Smooth muscle cell (in vitro differentiated cells): ENCODE data around the gene DENND5B. TPM values are rescaled to one million over a fixed set of nuclear protein-coding genes. Genes with fewer than 3 reads are reported as not detected.

Experiments
- DNase-seq: peaks from one replicate; lab custom pipeline; 2025; ENCODE audit not compliant: unreplicated experiment; lab: John Stamatoyannopoulos, UW
- H2AFZ ChIP-seq: fragments of 200-600 bp; sonication (generic); 2 replicates; pipeline ENCODE4 v1.6.0; 2016; ENCODE audit warnings: antibody characterized with exemption, low read depth, mild to moderate bottlenecking
- H3F3A ChIP-seq: fragments of 200-600 bp; sonication (generic); 2 replicates; pipeline ENCODE4 v1.6.0; 2017; ENCODE audit warnings: antibody characterized with exemption, low read depth
- H3K27ac ChIP-seq: fragments of 200-600 bp; sonication (generic); 2 replicates; pipeline ENCODE4 v1.5.1; 2016; ENCODE audit warnings: low read depth, mild to moderate bottlenecking
- H3K27me3 ChIP-seq: fragments of 200-600 bp; sonication (generic); 2 replicates; pipeline ENCODE4 v1.6.1; 2016; ENCODE audit warnings: low read depth, mild to moderate bottlenecking
- H3K36me3 ChIP-seq: fragments of 200-600 bp; sonication (generic); 2 replicates; pipeline ENCODE4 v1.5.1; 2016; ENCODE audit warnings: low read depth
- H3K4me1 ChIP-seq: fragments of 200-600 bp; sonication (generic); 2 replicates; pipeline ENCODE4 v1.5.1; 2016; ENCODE audit warnings: low read depth
- H3K4me2 ChIP-seq: fragments of 200-600 bp; sonication (generic); 2 replicates; pipeline ENCODE4 v1.6.0; 2016; ENCODE audit warnings: mild to moderate bottlenecking
- H3K4me3 ChIP-seq: fragments of 200-600 bp; sonication (generic); 2 replicates; pipeline ENCODE4 v1.5.1; 2016; ENCODE audit warnings: mild to moderate bottlenecking
- H3K79me2 ChIP-seq: fragments of 200-600 bp; sonication (generic); 2 replicates; pipeline ENCODE4 v1.6.0; 2016; ENCODE audit warnings: low read depth, mild to moderate bottlenecking
- H3K9ac ChIP-seq: fragments of 200-600 bp; sonication (generic); 2 replicates; pipeline ENCODE4 v1.6.0; 2016; ENCODE audit warnings: low read depth
- H3K9me3 ChIP-seq: fragments of 200-600 bp; sonication (generic); replicated peaks from 2 replicates; pipeline ENCODE4 v1.5.1; 2016; ENCODE audit warnings: low read depth
- H4K20me1 ChIP-seq: fragments of 200-600 bp; sonication (generic); 2 replicates; pipeline ENCODE4 v1.6.0; 2016; ENCODE audit warnings: low read depth
- CTCF ChIP-seq: fragments of 200-600 bp; sonication (generic); IDR thresholded peaks from 2 replicates; pipeline ENCODE4 v1.5.1; 2017; ENCODE audit warnings: borderline replicate concordance, mild to moderate bottlenecking, antibody characterized with exemption; ENCODE audit not compliant: insufficient read depth, poor library complexity, severe bottlenecking
- WGBS: methylation state at CpG from one replicate; pipeline ENCODE4 v1.1.7; 2016; ENCODE audit warnings: low lambda C conversion rate; 5-methylcytosine and 5-hydroxymethylcytosine counted together
- polyA plus RNA-seq: library from polyadenylated mRNA; unstranded; fragments of >200 nt; fragmentation: Nextera tagmentation; extraction: Ambion mirVana; gene quantifications from 2 replicates; pipeline ENCODE4 v1.2.1, GENCODE V29; 2016
- total RNA-seq: library from RNA; depleted of rRNA; stranded (reverse); fragments of >200 nt; gene quantifications from 2 replicates; pipeline ENCODE4 v1.2.3, GENCODE V29; 2014

DENND5B gene
- total and polyA plus RNA-seq, 2 experiments from 2014 or later, result 12.3 to 12.7 TPM

GRCh38 chr12:31603546-31604009, 12.6 kb upstream of the DENND5B start:
- Histone ChIP-seq H3K79me2 (no peaks in the 10 kb centered on the region), H3K4me3 (no peak overlapping the region), H3K9ac (no peak overlapping the region), H3K36me3 (no peaks in the 10 kb centered on the region), H3K27ac (no peak overlapping the region), H3K27me3 (no peaks in the 10 kb centered on the region), H3K9me3 (no peaks in the 10 kb centered on the region), H3F3A (no peaks in the 10 kb centered on the region), H3K4me1 (no peaks in the 10 kb centered on the region), H2AFZ (no peak overlapping the region), H4K20me1 (no peaks in the 10 kb centered on the region), H3K4me2 (no peak overlapping the region)
- no peak for DNase-seq
- no peak for TF ChIP-seq CTCF
- 98% methylated on average over 3 of the region's 3 CpGs for WGBS

GRCh38 chr12:31600750-31601149, 9.8 kb upstream of the DENND5B start:
- no peaks in the 10 kb centered on the region for H3F3A ChIP-seq
- H4K20me1 ChIP-seq, result no peaks in the 10 kb centered on the region
- no peak overlapping the region for H2AFZ ChIP-seq
- H3K4me1 ChIP-seq, result no peaks in the 10 kb centered on the region
- H3K27me3 ChIP-seq, result no peaks in the 10 kb centered on the region
- TF ChIP-seq CTCF, result no peak
- no peak overlapping the region for H3K9ac ChIP-seq
- H3K9me3 ChIP-seq, result no peaks in the 10 kb centered on the region
- no peaks in the 10 kb centered on the region for H3K79me2 ChIP-seq
- H3K4me2 ChIP-seq, result no peak overlapping the region
- H3K27ac ChIP-seq, result no peak overlapping the region
- H3K36me3 ChIP-seq, result no peaks in the 10 kb centered on the region
- 91% methylated on average over 4 of the region's 4 CpGs for WGBS
- DNase-seq, result no peak
- no peak overlapping the region for H3K4me3 ChIP-seq

- H3K4me1 ChIP-seq, result no peaks in the 10 kb centered on the region
- no peak overlapping the region for H3K9ac ChIP-seq
- H2AFZ ChIP-seq, result no peak overlapping the region
- H3F3A ChIP-seq, result no peaks in the 10 kb centered on the region
- no peak for TF ChIP-seq CTCF
- H3K79me2 ChIP-seq, result no peaks in the 10 kb centered on the region
- no peak for DNase-seq
- no peaks in the 10 kb centered on the region for H3K9me3 ChIP-seq
- H4K20me1 ChIP-seq, result no peaks in the 10 kb centered on the region
- H3K4me3 ChIP-seq, result no peak overlapping the region
- no peaks in the 10 kb centered on the region for H3K36me3 ChIP-seq
- no peak overlapping the region for H3K4me2 ChIP-seq
- no peaks in the 10 kb centered on the region for H3K27me3 ChIP-seq
- H3K27ac ChIP-seq, result no peak overlapping the region
- 79% methylated on average over 5 of the region's 5 CpGs for WGBS
Observed at GRCh38 chr12:31600252-31600651, 9.3 kb upstream of the DENND5B start.

- H3K27ac ChIP-seq, result no peak overlapping the region
- WGBS, result 94% methylated on average over 4 of the region's 4 CpGs
- no peaks in the 10 kb centered on the region for H4K20me1 ChIP-seq
- H3K27me3 ChIP-seq, result no peaks in the 10 kb centered on the region
- no peak overlapping the region for H2AFZ ChIP-seq
- no peak overlapping the region for H3K9ac ChIP-seq
- no peaks in the 10 kb centered on the region for H3K4me1 ChIP-seq
- no peaks in the 10 kb centered on the region for H3K79me2 ChIP-seq
- no peak overlapping the region for H3K4me3 ChIP-seq
- H3K36me3 ChIP-seq, result no peaks in the 10 kb centered on the region
- no peak for TF ChIP-seq CTCF
- H3F3A ChIP-seq, result no peaks in the 10 kb centered on the region
- no peak overlapping the region for H3K4me2 ChIP-seq
- DNase-seq, result no peak
- no peaks in the 10 kb centered on the region for H3K9me3 ChIP-seq
Observed at GRCh38 chr12:31599053-31599452, 8.1 kb upstream of the DENND5B start.
